Measurements from ENCODE around the gene ATP5F1E.
"Not testable (repeated sequence)": the region's sequence is repeated elsewhere in the genome, so short reads cannot be mapped to it uniquely, and the experiment has no call there.

ATP5F1E gene

GRCh38 chr20:58987790-58988564 is 44.2 kb downstream of the ATP5F1E start:
- no peak for DNase-seq

GRCh38 chr20:58986968-58987517 is 45.1 kb downstream of the ATP5F1E start:
- DNase-seq: no peak

DNA sequence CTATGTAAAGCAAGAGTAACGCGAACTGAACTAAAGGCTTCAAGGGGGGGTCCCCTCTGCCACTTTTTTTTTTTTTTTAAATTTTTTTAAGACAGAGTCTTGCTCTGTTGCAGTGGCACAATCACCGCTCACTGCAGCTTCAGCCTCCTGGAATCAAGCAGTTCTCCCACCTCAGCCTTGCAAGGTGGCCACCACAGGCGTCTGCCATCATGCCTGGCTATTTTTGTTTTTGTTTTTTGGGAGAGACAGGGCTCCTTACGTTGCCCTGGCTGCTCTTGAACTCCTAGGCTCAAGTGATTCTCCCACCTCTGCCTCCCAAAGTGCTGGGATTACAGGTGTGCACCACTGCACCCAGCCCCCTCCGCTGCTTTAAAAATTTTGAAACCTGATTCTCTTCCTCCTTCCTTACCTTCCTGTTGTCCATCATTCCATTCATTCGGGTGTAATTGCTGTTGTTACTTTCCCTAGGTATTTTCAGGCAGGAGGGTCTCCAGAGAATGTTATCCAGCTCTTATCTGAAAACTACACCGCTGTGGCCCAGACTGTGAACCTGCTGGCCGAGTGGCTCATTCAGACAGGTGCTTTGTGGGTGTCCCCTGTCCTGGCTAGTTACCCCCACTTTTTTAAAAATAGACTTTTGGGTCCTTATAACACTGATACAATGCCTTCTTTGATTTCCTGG is 45.7 kb downstream of the ATP5F1E start:
- DNase-seq: no peak

DNA sequence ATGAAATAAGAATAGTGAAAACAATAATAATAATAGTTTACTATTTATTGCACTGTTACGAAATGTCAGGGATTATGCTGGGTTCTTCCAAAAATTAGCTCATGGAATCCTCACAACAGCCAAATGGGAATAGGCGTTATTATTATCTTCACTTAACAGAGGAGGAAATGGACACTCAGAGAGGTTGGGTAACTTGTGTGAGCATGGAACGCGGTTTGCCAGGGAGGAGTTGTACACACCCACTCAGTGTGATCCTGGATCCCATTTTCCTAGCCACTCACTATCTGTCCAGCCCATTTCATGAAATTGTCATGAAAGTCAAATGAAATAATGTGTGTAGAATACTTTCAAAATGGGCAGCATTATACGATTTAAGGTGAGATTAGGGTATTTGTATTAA is 46.5 kb downstream of the ATP5F1E start:
- no peak for DNase-seq

- no peak for DNase-seq
Measured at GRCh38 chr20:58984691-58985090, 47.4 kb downstream of the ATP5F1E start.

DNA sequence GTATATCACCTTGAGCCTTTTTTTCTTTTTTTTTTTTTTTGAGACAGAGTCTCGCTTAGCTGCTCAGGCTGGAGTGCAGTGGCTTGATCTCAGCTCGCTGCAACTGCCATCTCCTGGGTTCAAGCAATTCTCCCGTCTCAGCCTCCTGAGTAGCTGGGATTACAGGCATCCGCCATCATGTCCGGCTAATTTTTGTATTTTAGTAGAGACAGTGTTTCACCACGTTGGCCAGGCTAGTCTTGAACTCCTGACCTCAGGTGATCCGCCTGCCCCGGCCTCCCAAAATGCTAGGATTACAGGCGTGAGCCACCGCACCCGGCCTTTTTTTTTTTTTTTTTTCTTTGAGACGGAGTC is 49.0 kb downstream of the ATP5F1E start:
- DNase-seq: not testable (repeated sequence)

GRCh38 chr20:58982406-58983114 is 49.6 kb downstream of the ATP5F1E start:
- DNase-seq: no peak

- DNase-seq: no peak
Measured at GRCh38 chr20:58981628-58982364, 50.3 kb downstream of the ATP5F1E start.

DNA sequence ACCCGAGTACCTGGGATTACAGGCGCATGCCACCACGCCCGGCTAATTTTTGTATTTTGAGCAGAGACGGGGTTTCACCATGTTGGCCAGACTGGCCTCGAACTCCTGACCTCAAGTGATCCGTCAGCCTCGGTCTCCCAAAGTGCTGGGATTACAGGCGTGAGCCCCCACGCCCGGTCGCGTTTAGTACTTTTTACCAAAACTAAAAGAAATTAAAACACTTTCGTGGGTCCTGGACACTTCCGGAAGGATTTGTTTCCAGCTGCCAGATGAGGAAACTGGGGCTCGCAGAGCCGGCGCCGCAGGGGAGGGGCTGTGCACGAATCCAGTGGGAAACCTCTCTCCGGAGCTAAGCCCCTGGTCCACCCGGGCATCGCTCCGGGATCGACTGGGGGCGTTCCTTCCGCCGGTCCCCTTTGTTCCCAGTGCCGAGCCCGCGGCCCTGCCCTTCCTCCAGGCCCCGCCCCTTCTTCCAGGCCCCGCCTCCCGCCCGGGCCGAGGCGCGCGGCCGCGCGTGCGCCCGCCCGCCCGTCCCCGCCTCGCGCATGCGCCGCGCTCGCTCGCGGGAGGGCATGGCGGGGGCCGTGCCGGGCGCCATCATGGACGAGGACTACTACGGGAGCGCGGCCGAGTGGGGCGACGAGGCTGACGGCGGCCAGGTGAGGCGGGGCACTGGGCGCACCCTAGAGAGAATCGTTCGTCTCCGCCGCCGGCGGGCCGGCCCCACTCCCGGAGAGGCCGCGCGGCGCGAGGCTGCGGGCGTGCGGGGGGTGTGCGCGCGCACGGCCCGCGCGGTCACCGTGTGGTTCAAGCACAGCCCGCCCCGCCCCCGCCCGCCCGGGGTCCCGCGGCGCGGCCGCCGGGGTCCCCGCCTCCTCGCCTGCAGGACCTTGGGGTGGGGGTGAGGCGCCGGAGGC is 51.2 kb downstream of the ATP5F1E start, which contains the start of gene NELFCD:
TSS of gene NELFCD (plus strand) at position 546 of the 917 bp plus-strand sequence. CDS start at position 600, 54 bp downstream.
- DNase-seq: peak; percentile 86

DNA sequence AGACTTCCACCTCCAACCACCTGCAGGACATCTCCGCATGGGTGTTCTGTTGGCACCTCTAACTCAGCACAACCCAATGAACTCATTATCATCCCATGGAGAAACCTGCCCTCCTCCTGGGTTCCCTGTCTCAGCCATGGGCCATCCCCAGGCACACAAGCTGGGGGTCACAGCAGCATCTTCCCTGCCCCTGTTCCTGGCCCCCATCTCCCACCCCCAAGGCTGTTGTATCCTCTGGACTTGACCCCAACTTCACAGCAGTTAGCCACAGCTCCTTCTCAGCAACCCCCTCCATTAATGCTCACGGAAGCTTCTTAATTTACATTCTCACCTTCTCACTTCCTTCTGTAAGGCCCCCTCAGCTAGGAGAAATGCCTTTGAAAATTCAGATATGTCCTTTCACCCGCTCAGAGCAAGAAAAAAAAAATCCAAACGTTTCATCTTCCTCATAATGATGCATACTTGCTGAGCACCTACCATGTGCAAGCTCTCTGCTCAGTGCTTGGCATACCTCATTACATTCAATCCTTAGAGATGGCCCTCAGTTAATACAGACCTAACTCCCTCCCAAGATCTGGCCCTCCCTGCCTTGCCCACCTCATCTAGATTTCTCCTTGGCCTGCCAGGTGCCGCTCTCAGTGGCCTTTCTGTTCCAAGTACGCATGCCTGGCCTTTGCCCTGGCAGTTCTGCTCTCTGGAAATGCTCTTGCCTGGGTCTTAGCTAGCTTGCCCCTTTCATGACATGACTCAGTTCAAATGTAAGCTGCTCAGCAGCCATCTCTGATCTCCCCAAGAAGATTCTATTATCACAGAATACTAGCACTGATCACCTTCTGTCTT is 53.6 kb downstream of the ATP5F1E start:
- DNase-seq: no peak

GRCh38 chr20:58976061-58976730 is 55.9 kb downstream of the ATP5F1E start:
- no peak for DNase-seq
